HG03442 (cell line): ENCODE measurements around the gene TFCP2.
"Not testable (repeated sequence)": the region's sequence is repeated elsewhere in the genome, so short reads cannot be mapped to it uniquely, and the experiment has no call there.

Source experiments
- ATAC-seq: cut with Tn5 transposase; IDR thresholded peaks from one replicate; pipeline ENCODE4 v1.9.1; 2021; ENCODE audit warnings: mild to moderate bottlenecking, moderate library complexity; ENCODE audit not compliant: unreplicated experiment

The TFCP2 gene

DNA sequence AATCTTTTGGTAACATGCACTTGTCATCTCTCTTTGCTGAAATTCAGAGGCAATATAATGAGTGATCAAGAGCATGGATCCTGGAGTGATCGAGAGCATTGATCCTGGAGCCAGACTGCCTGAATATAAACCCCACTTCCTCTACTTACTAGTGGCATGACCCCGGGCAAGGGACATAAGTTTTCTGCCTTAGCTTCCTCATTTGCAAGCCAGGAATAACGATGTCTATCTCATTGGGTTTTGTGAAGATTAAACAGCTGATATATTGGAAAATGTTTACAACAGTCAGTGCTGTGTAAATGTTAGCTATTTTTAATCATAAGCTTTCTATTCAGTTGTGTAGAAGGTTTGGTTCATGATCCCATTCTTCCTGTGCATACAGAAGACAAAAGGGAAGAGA lies 87.2 kb downstream of the TFCP2 start:
- no peak for ATAC-seq

DNA sequence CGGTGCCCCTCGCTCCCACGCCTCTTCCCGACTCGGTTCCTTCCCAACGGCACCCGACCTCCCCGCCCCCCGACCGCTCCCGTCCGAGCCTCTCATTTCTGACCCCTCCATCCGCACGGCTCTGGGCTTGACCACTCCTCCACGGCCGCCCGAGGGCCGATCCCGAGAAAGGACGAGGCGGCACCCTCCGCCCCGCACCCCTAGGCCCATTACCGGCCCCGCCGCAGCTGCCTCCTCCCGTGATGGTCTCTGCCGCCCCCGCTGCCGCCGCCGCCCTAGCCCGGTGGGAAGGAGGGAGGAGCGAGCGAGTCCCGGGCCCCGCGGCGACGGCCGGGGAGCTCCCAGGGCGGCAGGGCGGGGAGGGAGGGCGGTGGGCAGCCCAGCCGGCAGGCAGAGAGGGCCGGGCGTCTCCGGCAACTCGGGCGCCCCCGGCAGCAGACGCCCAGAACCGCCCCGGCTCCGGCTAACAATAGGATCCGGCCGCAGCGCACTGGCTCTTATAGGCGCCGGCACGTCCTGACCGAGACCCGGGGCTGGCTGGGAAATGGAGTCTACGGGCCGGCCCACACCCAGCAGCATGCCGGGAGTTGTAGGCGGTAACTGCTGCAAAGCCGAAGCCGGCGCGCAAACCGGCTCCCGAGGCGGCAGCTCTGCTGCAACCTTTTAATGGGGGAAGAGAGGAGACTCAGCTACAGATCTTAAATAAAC lies 89.7 kb downstream of the TFCP2 start, which contains the start of gene CSRNP2:
CSRNP2 (minus strand) TSS at position 471 of the 708 bp plus-strand sequence. CDS start 7,035 bp downstream, outside the sequence.
- ATAC-seq: peak; percentile 97

DNA sequence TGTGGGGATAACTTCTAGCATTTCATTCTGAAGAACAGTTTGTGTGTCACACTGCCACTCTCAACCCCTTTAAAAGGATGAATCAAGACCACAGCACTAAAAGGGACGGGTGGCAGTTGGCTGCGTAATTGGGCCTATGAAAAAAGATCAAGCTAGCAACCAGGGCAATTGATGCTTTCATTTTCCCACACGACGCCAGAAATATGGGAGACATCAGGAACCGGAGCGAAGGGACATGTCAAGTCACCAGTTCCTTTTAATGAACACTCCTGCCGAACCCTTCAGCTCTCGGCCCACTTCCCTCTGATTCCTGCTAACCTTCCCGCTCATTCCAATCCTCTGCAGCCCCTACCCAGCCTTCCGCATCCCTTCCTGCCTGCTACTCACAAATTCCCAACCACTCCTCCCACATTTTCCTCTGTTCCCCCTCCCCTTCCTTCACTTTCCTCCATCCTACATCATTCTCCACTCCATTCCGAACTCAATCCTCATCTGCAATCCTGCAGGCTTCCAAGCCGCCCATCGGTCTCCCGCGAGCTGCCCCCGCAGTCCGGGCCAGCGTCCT lies 90.3 kb downstream of the TFCP2 start:
- ATAC-seq: no peak

DNA sequence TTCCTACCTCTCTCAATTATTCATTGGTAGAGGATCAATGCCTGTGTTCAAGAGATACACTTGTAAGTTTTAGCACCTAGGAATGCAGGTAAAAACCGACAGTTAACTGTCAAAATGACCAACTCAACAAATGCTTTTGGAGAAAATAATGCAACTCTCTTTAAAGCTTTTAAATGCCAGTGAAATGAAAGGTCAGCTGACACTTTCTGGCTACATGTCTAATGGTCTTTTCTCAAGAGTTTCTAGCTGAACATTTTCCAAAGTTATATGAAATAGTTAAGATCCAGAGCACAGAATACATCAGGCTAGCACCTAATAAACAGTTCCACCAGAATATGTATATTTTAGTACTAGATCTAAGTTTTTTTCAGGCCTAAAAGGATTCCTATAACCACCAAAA lies 91.5 kb downstream of the TFCP2 start:
- ATAC-seq: no peak

DNA sequence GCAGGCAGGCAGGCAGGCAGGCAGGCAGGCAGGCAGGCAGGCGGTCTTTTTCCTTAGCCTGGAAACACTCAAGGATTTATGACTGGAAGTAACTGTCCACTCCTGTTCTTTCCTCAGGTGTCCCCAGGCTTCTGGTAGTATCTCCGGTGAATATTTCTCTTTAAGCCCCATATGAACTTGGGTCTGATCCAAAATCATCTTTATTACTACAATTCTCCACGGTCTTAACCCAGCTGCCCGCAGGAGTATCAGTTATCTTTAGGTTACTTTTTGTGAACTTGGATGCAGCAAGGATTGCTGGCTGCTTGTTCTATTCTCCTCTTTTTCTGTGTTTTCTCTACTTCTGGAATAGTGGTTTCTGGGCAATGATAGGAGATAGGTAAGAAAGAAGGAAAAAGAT lies 92.8 kb downstream of the TFCP2 start:
- ATAC-seq: no peak

DNA sequence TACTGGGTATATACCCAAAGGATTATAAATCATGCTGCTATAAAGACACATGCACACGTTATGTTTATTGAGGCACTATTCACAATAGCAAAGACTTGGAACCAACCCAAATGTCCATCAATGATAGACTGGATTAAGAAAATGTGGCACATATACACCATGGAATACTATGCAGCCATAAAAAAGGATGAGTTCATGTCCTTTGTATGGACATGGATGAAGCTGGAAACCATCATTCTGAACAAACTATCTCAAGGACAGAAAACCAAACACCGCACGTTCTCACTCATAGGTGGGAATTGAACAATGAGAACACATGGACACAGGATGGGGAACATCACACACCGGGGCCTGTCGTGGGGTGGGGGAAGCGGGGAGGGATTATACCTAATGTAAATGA lies 94.1 kb downstream of the TFCP2 start:
- ATAC-seq: not testable (repeated sequence)

DNA sequence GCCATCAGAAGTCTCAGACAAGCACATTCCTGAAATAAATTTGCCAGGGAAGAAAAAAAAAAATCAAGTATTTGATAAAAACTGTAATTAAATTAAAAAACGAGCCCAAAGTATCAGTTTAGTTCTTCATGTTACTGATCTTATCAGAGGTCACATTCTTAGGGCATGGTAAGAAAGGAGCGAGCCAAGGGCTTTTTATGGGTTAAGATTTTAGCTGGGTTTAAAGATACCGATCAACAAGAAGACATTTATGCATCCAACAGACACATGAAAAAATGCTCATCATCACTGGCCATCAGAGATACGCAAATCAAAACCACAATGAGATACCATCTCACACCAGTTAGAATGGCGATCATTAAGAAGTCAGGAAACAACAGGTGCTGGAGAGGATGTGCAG lies 94.6 kb downstream of the TFCP2 start:
- ATAC-seq: not testable (repeated sequence)

DNA sequence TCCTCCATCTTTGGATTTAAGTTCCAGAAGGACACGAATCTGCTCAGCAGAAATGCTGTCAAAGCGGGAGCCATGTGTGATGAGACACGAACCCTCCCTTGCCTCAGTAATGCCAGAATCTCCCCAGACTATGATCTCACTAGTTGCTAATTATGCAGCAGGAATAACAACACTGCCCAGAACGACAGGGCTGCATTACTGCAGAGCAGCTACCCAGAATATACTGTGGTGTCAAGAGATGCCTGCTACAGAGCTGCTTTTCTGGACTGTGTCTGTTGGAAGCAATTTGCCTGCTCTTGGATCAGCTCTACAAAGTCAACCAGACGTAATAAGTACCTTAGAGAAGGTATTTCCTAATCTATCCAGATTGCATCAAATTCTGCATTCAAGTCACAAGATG lies 95.0 kb downstream of the TFCP2 start:
- no peak for ATAC-seq

DNA sequence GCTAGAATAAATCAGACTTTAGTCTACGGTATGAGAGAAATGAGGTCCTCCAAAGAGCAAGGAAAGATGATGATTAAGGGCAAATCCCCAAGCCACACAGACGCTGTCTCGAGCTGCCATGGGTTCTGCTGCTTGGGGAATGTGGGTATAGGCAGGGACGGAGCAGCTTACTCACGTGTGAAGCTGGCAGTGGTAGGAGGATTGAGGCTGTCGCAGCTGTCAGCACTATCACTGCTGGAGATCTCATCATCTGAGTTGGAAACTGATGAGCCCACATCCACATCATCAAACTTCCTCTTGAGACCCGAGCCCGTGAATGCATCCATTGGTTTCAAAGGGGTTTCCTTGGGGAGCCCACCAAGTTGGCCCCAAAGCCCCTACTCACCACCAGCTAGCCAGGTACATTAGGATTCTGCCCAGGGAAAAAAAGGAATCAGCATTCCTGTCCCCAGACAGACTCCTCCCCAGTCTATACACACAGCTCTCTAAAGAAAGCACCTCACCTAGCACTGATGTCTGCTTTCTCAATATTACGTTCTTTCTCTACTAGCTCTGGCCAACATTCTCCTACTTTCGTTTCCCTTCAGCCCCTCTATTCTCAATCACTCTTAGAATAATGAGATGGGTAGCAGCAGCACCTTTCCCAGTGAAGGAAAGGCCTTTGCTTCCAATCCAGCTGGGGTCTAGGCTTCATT lies 96.6 kb downstream of the TFCP2 start:
- ATAC-seq: no peak

DNA sequence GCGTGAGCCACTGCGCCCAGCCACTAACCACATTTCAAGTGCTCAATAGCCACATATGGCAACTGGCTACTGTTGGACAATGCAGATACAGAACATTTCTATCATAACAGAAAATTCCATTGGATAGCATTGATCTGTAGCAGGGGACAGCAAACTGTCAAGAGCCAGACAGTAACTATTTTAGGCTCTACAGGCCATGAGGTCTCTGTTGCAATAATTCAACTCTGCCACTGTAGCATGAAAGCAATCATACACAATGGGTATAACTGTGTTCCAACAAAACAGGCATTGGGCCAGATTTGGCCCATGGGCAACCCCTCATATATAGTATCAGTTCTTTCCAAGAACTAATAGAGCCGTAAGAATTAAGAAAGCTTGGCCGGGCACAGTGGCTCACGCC lies 97.5 kb downstream of the TFCP2 start:
- no peak for ATAC-seq

DNA sequence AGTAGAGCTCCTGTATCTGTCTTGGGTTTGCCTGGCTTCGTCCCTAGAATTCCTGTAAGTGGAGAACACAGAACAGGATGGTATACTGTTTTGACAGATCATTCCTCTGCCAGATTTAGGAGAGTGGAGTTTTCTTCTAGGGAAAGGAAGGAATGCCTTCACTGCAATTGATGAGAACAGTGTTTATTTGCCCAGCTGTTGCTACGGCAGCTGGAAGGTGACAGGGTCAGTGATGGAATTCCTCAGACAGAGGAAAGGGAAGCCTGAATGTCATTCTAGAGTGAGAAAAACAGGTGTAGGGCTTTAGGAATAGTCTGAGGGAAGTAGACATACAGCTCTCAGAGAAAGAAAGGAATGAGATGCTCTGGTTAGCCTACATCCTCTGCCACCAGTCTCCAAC lies 101.3 kb downstream of the TFCP2 start:
- ATAC-seq: no peak

DNA sequence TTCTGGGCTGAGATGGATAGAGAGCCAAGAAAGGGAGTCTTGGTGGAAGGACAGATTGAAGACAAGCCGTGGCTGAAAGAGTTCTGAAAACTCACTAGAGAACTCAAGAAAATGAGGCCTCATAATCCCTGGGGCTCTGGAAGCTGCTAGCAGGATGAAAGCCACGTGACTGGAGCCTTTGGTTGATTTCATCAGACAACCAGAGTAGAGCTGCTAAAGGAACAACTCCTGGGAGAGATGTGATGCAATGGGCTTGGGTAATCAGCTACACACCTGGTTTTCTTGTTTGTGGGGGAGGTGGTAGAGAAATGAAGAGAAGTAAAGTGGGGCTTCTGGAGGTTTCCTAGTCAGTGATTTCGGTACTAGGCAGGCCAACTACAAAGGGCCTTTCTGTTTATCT lies 102.9 kb downstream of the TFCP2 start:
- ATAC-seq: no peak

DNA sequence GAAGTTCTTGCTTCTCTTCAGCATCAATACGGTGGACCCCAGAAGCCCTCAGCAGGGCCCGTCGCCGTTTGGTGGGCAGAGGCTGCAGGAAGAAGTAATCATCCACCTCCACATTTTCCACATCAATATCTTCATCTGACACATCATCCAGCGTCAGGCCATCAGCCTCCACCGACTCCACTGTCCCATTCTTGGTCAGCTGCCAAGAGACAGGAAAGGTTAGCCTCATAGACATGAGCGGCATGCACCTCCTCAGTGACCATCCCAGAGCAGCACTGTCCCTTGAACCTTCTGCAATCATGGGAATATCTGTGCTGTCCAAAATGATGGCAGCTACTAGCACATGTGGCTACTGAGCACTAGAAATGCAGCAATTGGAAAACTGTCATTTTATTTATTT lies 105.2 kb downstream of the TFCP2 start:
- no peak for ATAC-seq

DNA sequence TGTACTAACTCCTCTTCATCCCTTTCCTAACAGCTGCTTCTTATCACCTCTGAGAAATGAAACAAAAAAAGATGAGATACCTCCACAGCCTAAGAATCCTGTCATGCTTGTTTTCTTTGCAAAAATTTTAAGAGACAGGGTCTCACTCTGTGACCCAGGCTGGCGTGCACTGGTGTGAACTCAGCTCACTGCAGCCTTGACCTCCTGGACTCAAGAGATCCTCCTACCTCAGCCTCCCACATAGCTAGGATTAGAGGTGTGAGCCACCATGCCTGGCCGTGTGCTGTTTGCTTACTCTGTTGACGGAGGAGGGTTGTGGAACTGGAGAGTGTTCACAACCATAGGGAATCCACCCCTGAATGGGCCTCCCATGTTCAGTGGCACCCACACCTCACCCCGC lies 105.7 kb downstream of the TFCP2 start:
- no peak for ATAC-seq

DNA sequence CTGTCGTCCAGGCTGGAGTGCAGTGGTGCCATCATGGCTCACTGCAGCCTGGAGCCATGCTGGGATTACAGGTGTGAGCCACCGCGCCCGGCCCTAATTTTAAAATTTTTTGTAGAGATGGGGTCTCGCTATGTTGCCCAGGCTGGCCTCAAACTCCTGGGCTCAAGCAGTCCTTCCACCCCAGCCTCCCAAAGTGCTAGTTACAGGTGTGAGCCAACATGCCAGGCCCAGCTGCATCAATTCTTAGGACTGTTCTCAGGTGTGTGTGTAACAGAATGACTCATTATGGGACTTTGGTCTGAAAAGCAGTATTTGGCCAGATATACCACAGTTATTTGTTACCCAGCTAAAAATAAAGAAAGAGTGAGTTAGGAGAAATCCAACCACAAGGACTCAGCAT lies 107.4 kb downstream of the TFCP2 start:
- ATAC-seq: no peak

DNA sequence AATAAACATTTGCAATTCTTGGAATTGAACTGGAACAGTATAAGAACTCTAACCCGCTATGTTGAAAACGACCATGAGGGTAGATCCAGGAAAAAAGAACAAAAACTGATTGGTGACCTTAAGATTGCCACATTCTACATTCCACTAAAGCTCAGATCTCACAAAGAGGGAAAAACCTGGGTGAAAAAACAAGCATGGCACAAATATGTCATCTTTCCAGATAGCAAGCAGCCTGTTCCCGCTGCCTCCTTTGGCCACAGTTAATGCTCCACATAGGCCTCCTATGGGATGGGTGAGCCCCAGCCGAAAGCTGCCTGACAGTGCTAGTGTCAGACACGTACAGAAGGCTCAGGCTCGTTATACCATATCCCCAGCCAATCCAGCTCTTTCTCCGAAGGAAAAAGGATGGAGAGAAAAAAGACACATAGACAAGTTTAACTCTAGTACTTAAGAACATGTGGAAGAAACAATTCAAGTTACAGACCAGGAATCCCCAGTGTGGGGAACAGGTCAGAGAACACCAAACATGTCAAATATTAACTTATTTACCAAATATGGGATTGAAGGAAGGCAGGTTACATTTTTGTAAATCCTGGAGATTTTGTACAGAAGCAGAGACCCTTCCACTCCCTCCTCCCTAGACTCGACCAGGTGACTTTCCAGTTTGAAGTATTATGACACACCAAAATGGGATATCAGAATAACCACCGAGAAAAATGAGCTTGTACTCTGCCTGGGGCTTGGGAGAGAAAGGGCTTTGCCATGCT lies 110.1 kb downstream of the TFCP2 start:
- ATAC-seq: no peak

DNA sequence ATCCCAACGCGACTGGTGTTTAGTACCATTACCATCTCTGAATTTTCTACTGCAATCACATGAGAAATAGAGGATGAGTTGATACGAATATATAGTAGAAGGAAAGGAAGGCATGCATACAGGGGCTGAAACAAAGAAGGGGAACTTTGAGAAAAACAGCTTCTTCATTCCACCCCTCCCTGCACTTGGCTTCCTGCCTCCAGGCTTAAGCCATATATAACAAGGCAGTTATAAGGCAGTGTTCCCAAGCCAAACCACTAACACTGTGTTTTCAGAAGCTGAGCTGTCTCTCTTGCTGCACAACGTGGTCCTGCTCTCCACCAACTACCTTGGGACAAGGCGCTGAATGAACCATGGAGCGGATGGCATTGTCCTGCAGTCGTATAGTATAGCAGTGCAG lies 113.8 kb downstream of the TFCP2 start:
- no peak for ATAC-seq

DNA sequence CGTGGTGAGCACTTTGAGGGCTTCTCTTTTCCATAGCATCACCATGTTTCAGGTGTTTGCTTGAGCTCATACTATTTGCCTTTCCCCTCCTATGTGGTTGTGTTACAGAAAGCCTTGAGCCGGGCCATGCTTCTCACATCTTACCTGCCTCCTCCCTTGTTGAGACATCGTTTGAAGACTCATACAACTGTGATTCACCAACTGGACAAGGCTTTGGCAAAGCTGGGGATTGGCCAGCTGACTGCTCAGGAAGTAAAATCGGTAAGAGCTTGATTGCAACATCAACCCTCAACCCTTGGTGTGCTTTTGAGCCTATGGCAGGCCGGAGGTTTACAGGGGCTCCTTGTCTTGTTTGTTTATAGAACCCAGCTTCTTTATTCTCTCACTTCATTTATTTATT lies 116.7 kb downstream of the TFCP2 start:
- ATAC-seq: no peak

DNA sequence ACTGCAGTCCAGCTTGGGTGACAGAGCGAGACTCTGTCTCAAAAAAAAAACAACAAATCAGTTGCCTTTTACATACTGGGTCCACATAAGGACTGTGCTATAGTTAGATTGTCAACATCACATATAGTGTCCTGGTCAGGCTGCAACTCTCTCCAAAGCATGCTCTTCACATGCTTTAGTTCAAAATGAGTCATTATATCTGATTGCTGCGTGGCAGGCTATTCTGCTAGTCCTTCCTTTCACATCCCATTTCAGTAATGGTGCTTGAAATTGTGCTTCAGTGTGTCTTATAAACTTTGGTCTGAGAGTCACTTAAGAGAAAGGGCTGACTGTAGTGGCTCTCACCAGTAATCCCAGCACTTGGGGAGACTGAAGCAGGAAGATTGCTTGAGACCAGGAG lies 117.9 kb downstream of the TFCP2 start:
- no peak for ATAC-seq

DNA sequence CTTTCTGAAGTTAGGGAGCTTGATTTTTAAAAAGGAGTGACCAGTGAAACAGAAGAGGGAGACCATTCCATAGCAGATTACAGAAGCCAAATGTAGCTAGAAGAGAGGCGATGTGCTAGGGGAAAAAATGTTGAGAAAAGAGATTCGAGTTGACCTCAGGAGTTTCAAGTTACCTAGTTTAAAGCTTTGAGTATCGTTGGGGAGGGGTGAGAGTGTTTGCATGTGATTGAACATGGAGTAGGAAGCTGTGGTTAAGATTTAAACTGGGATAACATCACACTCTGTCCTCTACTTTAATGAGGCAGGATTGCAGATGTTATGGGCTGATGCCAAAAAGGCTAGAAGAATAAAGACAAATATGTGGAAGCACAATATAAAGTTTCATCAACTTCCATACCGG lies 121.1 kb downstream of the TFCP2 start:
- ATAC-seq: no peak

DNA sequence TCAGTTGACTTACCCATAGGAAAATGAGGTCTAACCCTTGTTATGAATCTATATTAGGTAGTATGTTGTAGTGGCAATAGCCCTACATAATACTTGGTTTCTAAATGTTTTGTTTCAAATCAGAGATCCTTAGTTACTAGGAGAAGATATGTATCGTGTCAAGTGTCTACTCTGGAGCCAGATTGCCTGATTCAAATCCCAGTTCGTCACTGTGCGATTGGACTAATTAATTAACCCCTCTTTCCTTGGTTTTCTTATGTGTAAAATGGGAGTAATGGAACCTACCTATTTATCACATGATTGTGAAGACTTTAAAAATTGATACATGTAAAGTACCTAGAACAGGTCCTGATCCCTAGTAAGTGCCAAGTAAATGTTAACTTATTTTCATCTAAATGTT lies 123.4 kb downstream of the TFCP2 start:
- ATAC-seq: no peak
